Immature natural killer cell (primary cell): ENCODE measurements around the gene C11orf21. TPM values are rescaled to one million over a fixed set of nuclear protein-coding genes. Genes with fewer than 3 reads are reported as not detected.
A peak's percentile ranks its signal among the peaks of the same experiment; 100 is the strongest.
"Not testable (repeated sequence)": the region's sequence is repeated elsewhere in the genome, so short reads cannot be mapped to it uniquely, and the experiment has no call there.

Experiments
- DNase-seq, 3 donors: peaks; one replicate each; pipeline ENCODE4 v3.0.0; 2022; ENCODE audit warnings: mixed read lengths in 1 of 3
- H3K27ac Mint-ChIP-seq, 6 donors: one replicate each; pipeline ENCODE4 v1.8.0; 2020; ENCODE audit warnings: mixed read lengths in 6 of 6, mild to moderate bottlenecking in 5 of 6, inconsistent platforms in 4 of 6, moderate library complexity in 3 of 6
- H3K27me3 Mint-ChIP-seq, 3 donors: one replicate each; pipeline ENCODE4 v1.8.0; 2020 to 2021; ENCODE audit warnings: low read depth in 3 of 3, mild to moderate bottlenecking in 3 of 3, mixed read lengths in 3 of 3, moderate library complexity in 3 of 3, inconsistent platforms in 1 of 3
- H3K36me3 Mint-ChIP-seq, 3 donors: one replicate each; pipeline ENCODE4 v1.8.0; 2020; ENCODE audit warnings: mixed read lengths in 3 of 3, inconsistent platforms in 2 of 3, mild to moderate bottlenecking in 2 of 3
- H3K4me1 Mint-ChIP-seq, 2 donors: one replicate each; pipeline ENCODE4 v1.8.0; 2020; ENCODE audit warnings: inconsistent platforms in 2 of 2, mild to moderate bottlenecking in 2 of 2, mixed read lengths in 2 of 2, moderate library complexity in 1 of 2
- H3K4me3 Mint-ChIP-seq, 5 donors: one replicate each; pipeline ENCODE4 v1.8.0; 2020; ENCODE audit warnings: mild to moderate bottlenecking in 5 of 5, mixed read lengths in 5 of 5, inconsistent platforms in 3 of 5, moderate library complexity in 3 of 5
- H3K9me3 Mint-ChIP-seq, 6 donors: one replicate each; pipeline ENCODE4 v1.8.0; 2020; ENCODE audit warnings: mild to moderate bottlenecking in 6 of 6, mixed read lengths in 6 of 6, inconsistent platforms in 4 of 6, moderate library complexity in 3 of 6
- polyA plus RNA-seq, 3 donors: library from polyadenylated mRNA; unstranded; fragments of 300-500 nt; fragmentation: Illumina TruSeq; gene quantifications; one replicate each; pipeline ENCODE4 v1.2.3, GENCODE V29; 2021

Gene C11orf21
- polyA plus RNA-seq, 3 donors from 2014 or later, result 36.3 to 57.5 (median 36.6) TPM

GRCh38 chr11:2294926-2295290 lies 6.8 kb downstream of the C11orf21 start:
- H3K9me3 Mint-ChIP-seq, result no peaks in the 10 kb centered on the region
- peaks cover 0 to 10% (median 0%) of the 10 kb centered on the region in 3 donors for H3K36me3 Mint-ChIP-seq
- H3K27me3 Mint-ChIP-seq, result no peaks in the 10 kb centered on the region
- H3K4me3 Mint-ChIP-seq, result peak overlapping the region in 3 of 5 donors; percentile 14 to 56 (median 29)
- no peak for DNase-seq
- H3K4me1 Mint-ChIP-seq, result peaks cover 57 to 69% of the 10 kb centered on the region in 2 donors
- peak overlapping the region; percentile 52 to 89 (median 73) for H3K27ac Mint-ChIP-seq

- no peak for DNase-seq
- H3K9me3 Mint-ChIP-seq, result no peaks in the 10 kb centered on the region
- peaks cover 5 to 15% (median 6%) of the 10 kb centered on the region in 3 donors for H3K36me3 Mint-ChIP-seq
- H3K4me3 Mint-ChIP-seq, result peak overlapping the region in 4 of 5 donors; percentile 29 to 66 (median 48)
- H3K4me1 Mint-ChIP-seq, result peaks cover 51 to 68% of the 10 kb centered on the region in 2 donors
- H3K27me3 Mint-ChIP-seq, result no peaks in the 10 kb centered on the region
- peak overlapping the region; percentile 52 to 89 (median 73) for H3K27ac Mint-ChIP-seq
Observed at GRCh38 chr11:2293984-2294925, 7.5 kb downstream of the C11orf21 start.

- peak overlapping the region in 4 of 5 donors; percentile 7 to 66 (median 48) for H3K4me3 Mint-ChIP-seq
- peaks cover 45 to 65% of the 10 kb centered on the region in 2 donors for H3K4me1 Mint-ChIP-seq
- peak overlapping the region in 2 of 6 donors; percentile 45 to 57 for H3K27ac Mint-ChIP-seq
Observed at GRCh38 chr11:2293531-2293971, 8.2 kb downstream of the C11orf21 start.

GRCh38 chr11:2290351-2290841 lies 11.3 kb downstream of the C11orf21 start:
- H3K27me3 Mint-ChIP-seq, result peaks cover 0 to 2% (median 2%) of the 10 kb centered on the region in 3 donors
- no peak overlapping the region for H3K27ac Mint-ChIP-seq
- H3K36me3 Mint-ChIP-seq, result peaks cover 5 to 21% (median 16%) of the 10 kb centered on the region in 3 donors
- peaks cover 27 to 51% of the 10 kb centered on the region in 2 donors for H3K4me1 Mint-ChIP-seq
- H3K4me3 Mint-ChIP-seq, result no peak overlapping the region
- no peak for DNase-seq
- no peaks in the 10 kb centered on the region for H3K9me3 Mint-ChIP-seq

More at GRCh38 chr11:2293531-2293971, 8.2 kb downstream of the C11orf21 start:
- DNase-seq, result no peak
- Mint-ChIP-seq H3K27me3 (no peaks in the 10 kb centered on the region), H3K36me3 (peaks cover 5 to 18% (median 9%) of the 10 kb centered on the region in 3 donors), H3K9me3 (no peaks in the 10 kb centered on the region)

- no peak for DNase-seq
- peak overlapping the region in 1 of 6 donors; percentile 61 for H3K27ac Mint-ChIP-seq
- H3K9me3 Mint-ChIP-seq, result peaks cover 0 to 1% (median 0%) of the 10 kb centered on the region in 6 donors
Observed at GRCh38 chr11:2289859-2290258, 11.9 kb downstream of the C11orf21 start.

GRCh38 chr11:2289350-2289749 lies 12.4 kb downstream of the C11orf21 start:
- no peak overlapping the region for H3K4me3 Mint-ChIP-seq
- peaks cover 0 to 2% (median 2%) of the 10 kb centered on the region in 3 donors for H3K27me3 Mint-ChIP-seq
- DNase-seq, result no peak
- H3K36me3 Mint-ChIP-seq, result peaks cover 10 to 27% (median 21%) of the 10 kb centered on the region in 3 donors
- H3K9me3 Mint-ChIP-seq, result peaks cover 0 to 1% (median 0%) of the 10 kb centered on the region in 6 donors
- no peak overlapping the region for H3K27ac Mint-ChIP-seq
- H3K4me1 Mint-ChIP-seq, result peaks cover 17 to 41% of the 10 kb centered on the region in 2 donors

More at GRCh38 chr11:2289859-2290258, 11.9 kb downstream of the C11orf21 start:
- H3K36me3 Mint-ChIP-seq, result peaks cover 9 to 25% (median 20%) of the 10 kb centered on the region in 3 donors
- peaks cover 22 to 46% of the 10 kb centered on the region in 2 donors for H3K4me1 Mint-ChIP-seq
- H3K27me3 Mint-ChIP-seq, result peaks cover 0 to 2% (median 2%) of the 10 kb centered on the region in 3 donors
- H3K4me3 Mint-ChIP-seq, result no peak overlapping the region

GRCh38 chr11:2287091-2287490 lies 14.6 kb downstream of the C11orf21 start:
- peaks cover 2 to 28% of the 10 kb centered on the region in 2 donors for H3K4me1 Mint-ChIP-seq
- peaks cover 0 to 10% (median 2%) of the 10 kb centered on the region in 6 donors for H3K9me3 Mint-ChIP-seq
- H3K4me3 Mint-ChIP-seq, result no peak overlapping the region
- H3K27ac Mint-ChIP-seq, result peak overlapping the region in 2 of 6 donors; percentile 19 to 35
- no peak for DNase-seq
- H3K36me3 Mint-ChIP-seq, result peaks cover 14 to 27% (median 24%) of the 10 kb centered on the region in 3 donors
- peaks cover 0 to 4% (median 2%) of the 10 kb centered on the region in 3 donors for H3K27me3 Mint-ChIP-seq

GRCh38 chr11:2286350-2286749 lies 15.4 kb downstream of the C11orf21 start:
- not testable (repeated sequence) for DNase-seq, H3K27me3 Mint-ChIP-seq, H3K4me3 Mint-ChIP-seq, H3K27ac Mint-ChIP-seq
- peaks cover 15 to 27% (median 24%) of the 10 kb centered on the region in 3 donors for H3K36me3 Mint-ChIP-seq
- H3K9me3 Mint-ChIP-seq, result peaks cover 0 to 11% (median 3%) of the 10 kb centered on the region in 6 donors
- peaks cover 2 to 28% of the 10 kb centered on the region in 2 donors for H3K4me1 Mint-ChIP-seq

- Mint-ChIP-seq H3K4me1 (peaks cover 0 to 12% of the 10 kb centered on the region in 2 donors), H3K27ac (no peak overlapping the region), H3K4me3 (no peak overlapping the region), H3K27me3 (peaks cover 0 to 4% (median 2%) of the 10 kb centered on the region in 3 donors), H3K36me3 (peaks cover 9 to 18% (median 14%) of the 10 kb centered on the region in 3 donors), H3K9me3 (peaks cover 10 to 21% (median 12%) of the 10 kb centered on the region in 6 donors)
- DNase-seq, result no peak
Observed at GRCh38 chr11:2280208-2280607, 21.5 kb downstream of the C11orf21 start.

- Mint-ChIP-seq H3K4me1 (peaks cover 0 to 12% of the 10 kb centered on the region in 2 donors), H3K4me3 (no peak overlapping the region), H3K27me3 (peaks cover 0 to 4% (median 0%) of the 10 kb centered on the region in 3 donors), H3K36me3 (peaks cover 5 to 12% (median 9%) of the 10 kb centered on the region in 3 donors), H3K27ac (peak overlapping the region in 1 of 6 donors; percentile 38), H3K9me3 (peaks cover 10 to 19% (median 11%) of the 10 kb centered on the region in 6 donors)
- no peak for DNase-seq
Observed at GRCh38 chr11:2277933-2278523, 23.7 kb downstream of the C11orf21 start.

GRCh38 chr11:2277008-2277346 lies 24.7 kb downstream of the C11orf21 start:
- H3K36me3 Mint-ChIP-seq, result peaks cover under 1 to 12% (median 9%) of the 10 kb centered on the region in 3 donors
- H3K27ac Mint-ChIP-seq, result peak overlapping the region in 1 of 6 donors; percentile 6
- no peak overlapping the region for H3K4me3 Mint-ChIP-seq
- peaks cover 0 to 4% (median 0%) of the 10 kb centered on the region in 3 donors for H3K27me3 Mint-ChIP-seq
- no peak for DNase-seq
- peaks cover 9 to 12% (median 10%) of the 10 kb centered on the region in 6 donors for H3K9me3 Mint-ChIP-seq
- peaks cover 0 to 12% of the 10 kb centered on the region in 2 donors for H3K4me1 Mint-ChIP-seq

- peaks cover 0 to 12% of the 10 kb centered on the region in 2 donors for H3K4me1 Mint-ChIP-seq
- peaks cover 6 to 12% (median 10%) of the 10 kb centered on the region in 6 donors for H3K9me3 Mint-ChIP-seq
- no peak overlapping the region for H3K4me3 Mint-ChIP-seq
- H3K36me3 Mint-ChIP-seq, result peaks cover 0 to 12% (median 9%) of the 10 kb centered on the region in 3 donors
- no peak for DNase-seq
- no peak overlapping the region for H3K27ac Mint-ChIP-seq
- peaks cover 0 to 4% (median 0%) of the 10 kb centered on the region in 3 donors for H3K27me3 Mint-ChIP-seq
Observed at GRCh38 chr11:2276280-2277007, 25.3 kb downstream of the C11orf21 start.
